GM12873 (cell line): ENCODE data around the gene FGL2.

Experiments
- CTCF ChIP-seq: IDR thresholded peaks from 2 replicates; pipeline ENCODE4 v1.5.1; 2012; ENCODE audit warnings: low read depth, mild to moderate bottlenecking, moderate library complexity, low read length, control low read depth; ENCODE audit not compliant: insufficient read depth; ENCODE audit errors: missing control alignments

Gene FGL2

DNA sequence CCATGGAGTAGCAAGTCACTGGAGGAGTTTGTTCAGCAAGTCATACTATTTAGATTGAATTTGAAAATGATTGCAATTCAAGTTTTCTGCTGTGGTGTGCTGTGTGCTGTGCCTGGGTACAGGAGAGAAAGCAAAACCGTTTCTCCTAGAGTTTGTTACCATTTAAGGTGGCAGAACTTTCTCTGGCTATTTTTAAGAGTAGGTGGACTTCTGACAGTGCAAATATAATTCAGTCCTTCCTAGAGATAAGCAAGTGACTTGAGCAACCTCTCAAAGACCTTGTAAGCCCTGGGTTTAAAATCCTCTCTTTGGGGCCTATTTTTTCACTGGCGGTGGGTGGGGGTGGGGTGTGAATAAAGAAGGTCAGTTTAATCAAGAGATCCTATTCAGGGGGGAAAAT is 42.9 kb upstream of the FGL2 start:
- TF ChIP-seq CTCF: no peak

DNA sequence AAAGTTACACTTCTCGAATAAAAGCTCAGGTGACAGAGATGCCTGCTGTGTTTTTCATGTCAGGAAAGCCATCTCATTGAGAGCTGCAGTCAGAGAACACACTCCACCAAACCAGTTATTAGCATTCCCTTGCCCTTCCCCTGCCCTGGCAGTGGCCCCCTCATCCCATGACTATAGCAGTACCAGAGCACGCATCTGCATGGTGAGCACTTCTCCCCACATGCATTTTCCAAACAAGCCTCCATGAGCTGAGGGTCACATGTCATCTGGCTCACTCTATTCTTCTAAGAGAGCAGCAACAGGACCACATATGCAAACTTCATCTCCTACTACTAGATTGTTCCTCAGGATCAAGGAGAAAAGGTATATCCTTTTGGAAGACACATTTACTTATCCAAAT is 42.4 kb upstream of the FGL2 start:
- no peak for TF ChIP-seq CTCF

GRCh38 chr7:77239471-77239870 is 39.9 kb upstream of the FGL2 start:
- no peak for TF ChIP-seq CTCF

DNA sequence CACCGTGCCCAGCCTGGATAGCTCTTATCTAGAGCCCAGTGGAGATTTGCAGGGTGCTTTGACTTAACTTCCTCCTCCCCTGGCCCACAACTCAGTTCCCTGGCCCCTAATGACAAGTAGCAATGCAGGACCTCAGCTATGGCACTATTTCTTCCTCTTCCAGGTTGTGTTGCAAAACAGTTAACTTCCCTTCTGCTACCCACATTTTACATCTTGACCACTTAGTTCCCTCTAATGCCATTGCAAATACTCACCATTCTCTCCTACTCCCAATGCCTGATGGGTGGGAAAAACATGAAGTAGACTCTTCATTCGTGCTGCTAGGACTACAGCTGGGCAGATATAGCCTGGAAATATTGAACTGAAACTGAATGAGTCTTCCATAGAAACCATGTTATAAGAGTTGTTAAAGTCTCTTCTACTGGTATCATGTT is 39.1 kb upstream of the FGL2 start:
- no peak for TF ChIP-seq CTCF

DNA sequence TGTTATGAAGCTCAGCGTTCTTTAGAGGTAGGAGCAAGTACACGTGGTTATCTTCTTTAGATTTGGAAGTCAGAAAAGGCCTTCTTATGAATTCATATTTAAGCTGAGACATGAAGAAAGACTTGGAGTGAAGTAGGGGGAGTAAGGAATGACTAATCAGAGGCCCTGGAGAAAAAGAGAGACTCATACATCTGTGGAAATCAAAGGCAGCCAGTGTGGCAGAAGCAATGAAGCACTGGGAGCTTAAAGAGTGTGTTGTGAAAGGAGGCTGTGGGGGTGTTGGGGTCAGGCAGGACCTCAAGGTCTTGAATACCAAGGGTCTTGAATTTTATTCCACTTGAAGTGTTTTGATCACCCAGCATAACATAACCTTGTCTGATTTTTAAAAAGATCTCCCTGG is 35.7 kb upstream of the FGL2 start:
- TF ChIP-seq CTCF: no peak

DNA sequence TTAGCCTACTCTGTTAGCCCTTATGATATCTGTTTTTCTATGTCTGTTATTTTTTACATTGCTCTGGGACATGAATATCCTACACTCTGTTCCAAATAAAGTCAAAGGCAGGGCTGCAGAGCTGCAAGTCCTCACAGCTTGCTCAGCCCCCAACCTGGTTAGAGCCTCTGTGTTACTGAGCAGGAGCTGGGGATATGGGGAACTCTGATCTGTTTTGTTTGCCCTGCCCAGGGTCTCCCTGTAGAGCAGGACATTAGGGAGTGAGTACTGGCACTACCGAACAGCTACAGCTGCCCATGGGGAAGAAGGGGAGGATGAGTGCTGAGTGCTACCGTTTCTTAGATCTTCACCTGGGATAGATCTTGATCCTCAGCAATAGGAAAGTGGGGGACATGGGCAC is 32.8 kb upstream of the FGL2 start:
- no peak for TF ChIP-seq CTCF

DNA sequence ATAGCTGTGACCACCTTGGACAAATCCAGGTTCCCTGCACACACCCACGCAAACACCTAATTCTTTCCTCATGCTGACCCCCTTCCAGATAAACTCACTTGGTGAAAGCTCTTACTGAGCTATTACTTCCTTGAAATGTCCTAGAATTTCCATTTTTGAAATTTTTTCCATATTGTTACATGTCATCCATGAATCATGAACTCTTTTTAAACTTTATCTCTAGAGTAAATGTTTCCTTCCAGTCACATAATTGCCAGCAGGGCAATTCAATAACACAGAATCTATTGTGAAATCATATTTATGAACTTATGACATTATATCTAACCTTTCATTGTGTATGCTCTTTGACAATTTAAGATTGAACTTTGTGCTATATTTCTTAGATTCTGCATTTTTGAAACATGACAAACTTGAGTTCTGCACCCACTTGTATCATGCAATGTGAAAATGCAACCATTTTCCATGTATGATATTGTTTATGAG is 26.8 kb upstream of the FGL2 start:
- no peak for TF ChIP-seq CTCF
